Ramos (cell line): ENCODE data around the gene PABPC4L.
"Not testable (repeated sequence)": the region's sequence is repeated elsewhere in the genome, so short reads cannot be mapped to it uniquely, and the experiment has no call there.

Experiments
- in situ Hi-C: fragments of 300-500 bp; cut with MboI; formaldehyde crosslinking; loops from one replicate; pipeline ENCODE4 v1.14.3; 2022; ENCODE audit warnings: low sequenced_read_pairs; ENCODE audit not compliant: unreplicated experiment

The PABPC4L gene

GRCh38 chr4:134201216-134202161 lies at the start of gene PABPC4L:
PABPC4L (minus strand) TSS chr4:134201789; CDS start chr4:134201019, 770 bp downstream.
- in situ Hi-C loops = no loop called here

DNA sequence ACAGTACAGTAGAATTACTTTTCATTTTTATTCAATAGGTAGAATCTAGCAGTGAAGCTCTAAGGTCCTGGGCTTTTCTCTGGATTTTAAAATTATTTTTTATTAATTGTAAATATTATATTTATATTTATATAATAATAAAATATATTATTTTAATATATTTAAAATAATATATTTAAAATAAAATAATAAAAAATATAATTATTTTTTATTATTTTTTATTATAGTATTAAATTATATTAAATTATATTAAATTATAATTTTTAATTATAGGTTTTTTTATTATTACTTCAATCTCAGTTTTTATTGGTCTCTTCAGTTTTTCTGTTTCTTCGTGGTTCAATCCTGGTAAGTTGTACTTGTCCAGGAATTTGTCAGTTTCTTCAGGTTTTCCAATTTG lies 49.7 kb upstream of the PABPC4L start:
- in situ Hi-C loops = no loop called here

DNA sequence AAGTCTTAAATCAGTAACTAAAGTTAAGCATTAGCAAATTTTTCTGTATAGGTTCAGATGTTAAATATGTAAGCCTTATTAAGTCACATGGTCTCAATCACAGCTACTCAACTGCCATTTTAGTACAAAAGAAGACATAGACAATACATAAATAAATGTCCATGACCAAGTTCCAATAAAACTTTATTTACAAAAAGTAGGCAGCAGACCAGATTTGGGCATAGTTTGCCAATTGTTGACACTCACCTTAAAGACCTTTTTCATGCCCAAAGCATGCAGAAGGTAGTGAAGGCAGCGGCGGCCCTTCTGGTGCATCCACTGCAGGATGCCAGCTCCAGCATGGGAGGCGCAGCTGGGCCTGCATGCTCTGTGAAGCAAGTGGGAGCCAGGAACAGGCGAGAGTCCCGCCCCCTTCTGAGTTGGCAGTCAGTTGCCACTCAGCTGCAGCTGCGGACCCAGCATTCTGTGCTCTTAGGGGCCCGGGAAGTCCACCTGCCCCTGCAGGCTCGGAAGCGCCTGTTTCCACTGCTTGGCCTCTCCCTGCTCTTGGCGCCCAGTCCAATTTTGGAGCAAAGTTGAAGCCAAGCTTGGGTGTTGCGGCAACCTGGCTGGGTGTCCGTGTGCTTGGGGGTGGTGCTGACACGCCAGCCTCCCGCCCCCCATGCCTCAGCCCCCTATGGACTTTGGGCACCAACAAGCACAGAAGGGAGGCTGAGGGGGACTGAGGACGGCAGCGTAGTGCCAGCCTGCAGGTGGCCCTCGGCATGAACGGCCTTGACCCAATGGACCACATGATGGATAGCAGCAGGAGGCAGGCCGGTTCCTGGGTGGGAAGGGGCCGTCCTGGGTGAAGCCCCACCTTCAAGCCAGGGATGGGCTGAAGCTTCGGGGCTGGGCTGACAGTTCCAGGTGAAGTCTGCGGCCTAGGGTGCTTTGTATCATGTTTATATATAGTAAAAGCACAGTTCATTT lies 42.4 kb upstream of the PABPC4L start:
- in situ Hi-C loops = no loop called here

DNA sequence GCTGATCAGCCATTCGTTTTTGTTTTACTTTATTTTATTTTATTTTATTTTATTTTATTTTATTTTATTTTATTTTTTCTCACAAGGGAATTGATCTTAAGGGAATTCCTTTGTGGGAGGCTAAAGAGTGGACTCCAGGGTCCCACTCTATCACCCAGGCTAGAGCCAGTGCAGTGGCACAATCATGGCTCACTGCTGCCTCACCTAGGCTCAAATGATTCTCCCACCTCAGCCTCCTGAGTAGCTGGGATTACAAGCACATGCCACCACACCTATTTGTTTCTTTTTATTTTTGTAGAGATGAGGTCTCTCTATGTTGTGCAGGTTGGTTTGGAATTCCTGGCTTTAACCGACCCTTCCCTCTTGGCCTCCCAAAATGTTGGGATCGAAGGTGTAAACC lies 17.5 kb upstream of the PABPC4L start:
- in situ Hi-C loops = no loop called here

DNA sequence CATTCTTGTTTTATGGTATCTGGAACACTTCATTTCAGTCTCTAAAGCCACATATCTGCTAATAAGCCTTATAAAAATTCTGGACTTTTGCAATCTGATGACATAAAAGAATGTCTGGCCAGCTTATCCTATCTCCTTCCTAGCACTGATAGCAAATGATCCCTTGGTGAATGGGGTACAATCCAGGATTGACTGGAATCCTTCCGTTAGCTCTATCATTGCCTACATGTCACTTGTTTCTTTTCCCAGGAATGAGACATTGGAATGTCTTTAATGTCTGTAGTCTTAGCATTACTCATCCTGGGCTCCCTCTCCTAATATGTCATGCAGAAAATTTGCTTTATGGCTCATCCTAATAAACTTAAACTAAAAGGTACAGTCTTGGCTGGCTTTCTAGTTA lies 14.8 kb upstream of the PABPC4L start:
- in situ Hi-C loops = no loop called here

DNA sequence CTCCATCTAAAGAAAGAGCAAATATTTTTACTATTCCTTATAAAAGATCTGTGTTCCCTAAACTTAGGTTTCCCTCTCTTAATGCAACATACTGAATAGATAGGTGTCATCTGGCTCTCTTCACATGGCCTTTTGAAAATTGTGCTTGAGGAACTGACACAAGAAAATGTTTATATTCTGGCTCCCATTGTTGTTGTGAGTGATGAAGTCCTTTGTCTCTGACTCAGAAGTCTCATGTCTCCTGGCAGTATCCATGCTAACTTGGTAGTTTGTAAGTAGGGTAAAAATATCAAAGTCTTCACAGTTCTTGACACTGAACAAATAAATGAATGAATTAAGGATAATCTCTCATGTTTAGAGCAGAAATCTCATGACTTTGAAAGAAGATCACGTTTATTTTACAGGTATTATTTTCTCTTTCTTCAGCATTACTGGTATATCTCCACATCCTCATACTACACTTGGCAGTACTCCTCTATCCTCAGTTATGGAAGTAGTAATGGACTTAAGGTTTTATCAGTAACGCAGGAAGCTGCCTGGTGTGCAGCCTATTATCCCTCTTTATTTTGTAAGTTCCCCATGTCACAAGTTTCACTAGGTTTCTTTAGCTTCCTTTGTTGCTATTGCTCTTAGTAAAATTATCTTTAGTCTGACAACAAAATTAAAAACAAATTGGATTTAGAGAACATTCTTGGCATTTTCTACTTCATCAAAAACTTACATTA lies 14.2 kb upstream of the PABPC4L start:
- in situ Hi-C loops = no loop called here

- in situ Hi-C loops = not testable (repeated sequence)
These were observed 6.4 kb upstream of the PABPC4L start for GRCh38 chr4:134207955-134208354.

DNA sequence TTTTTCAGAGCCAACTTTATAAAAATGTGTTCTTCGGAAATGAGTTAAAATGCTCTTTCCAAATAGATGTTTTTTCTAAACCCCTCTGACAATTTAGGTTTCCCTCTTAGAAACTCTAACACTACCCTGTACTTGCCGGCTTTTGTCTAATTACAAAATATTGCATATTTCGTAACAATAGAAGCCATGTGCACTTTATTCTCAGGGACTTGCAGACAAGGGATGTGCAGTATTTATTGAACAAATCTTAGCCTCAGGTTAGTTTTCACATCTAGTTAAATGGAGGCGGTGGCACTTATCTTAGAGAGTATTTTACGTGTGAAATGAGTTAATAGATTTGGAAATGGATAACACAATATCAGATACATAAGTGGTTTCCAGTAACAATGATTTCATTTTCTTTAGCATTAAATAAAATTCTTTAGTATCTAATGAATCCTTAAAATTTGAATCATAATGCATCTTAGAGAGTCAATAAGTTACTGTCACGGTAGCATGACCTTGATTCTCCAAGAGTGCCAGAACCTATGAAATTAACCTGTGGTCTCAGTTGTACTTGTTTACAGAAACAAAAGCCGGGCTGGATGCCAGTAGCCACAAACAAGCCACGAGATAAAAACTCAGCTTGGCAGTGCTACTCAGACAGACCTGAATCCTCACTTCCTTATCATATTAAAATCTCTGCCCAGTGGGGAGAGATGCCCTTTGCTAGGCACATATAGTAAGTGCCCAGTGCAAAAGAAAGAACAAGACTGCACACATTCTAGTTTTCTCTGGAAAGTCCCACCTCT lies 772 bp upstream of the PABPC4L start:
- in situ Hi-C loops = no loop called here

DNA sequence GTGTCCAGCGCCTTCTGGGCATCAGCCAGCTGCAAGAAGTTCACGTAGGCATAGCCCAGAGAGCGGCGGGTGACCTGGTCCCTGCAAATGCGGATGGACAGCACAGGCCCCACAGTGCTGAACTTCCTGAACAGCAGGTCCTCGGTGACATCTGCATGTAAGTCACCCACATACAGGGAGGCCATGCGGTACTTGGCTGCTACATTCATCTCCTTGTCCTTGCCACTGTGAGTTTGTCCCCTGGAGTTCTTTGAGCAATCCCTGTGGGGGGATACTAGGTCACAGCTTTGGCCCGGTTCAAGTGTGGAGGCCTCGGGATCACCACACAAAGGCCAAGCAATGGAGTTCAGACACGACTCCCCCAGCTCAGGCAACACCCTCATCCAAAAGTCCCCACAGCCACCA lies 776 bp downstream of the PABPC4L start:
- in situ Hi-C loops = no loop called here

DNA sequence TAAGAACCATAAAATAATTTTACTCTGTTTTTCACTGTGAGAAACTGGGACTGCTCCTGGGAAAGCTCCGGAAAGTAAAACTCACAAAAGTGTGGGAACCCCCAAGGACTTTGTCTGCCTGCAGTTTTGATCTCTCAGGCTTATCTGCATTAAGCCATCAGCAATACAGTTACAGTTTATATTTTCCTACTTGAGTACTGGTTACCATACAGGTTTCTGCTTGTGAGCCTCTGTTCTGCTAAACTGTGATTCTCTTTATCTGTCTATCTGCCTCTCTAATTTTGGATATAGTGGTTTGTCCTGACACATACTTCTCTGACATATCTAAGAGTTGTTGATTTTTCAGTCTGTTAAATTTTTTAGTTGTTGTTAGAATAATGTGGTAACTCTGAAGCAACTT lies 11.6 kb downstream of the PABPC4L start:
- in situ Hi-C loops = no loop called here

DNA sequence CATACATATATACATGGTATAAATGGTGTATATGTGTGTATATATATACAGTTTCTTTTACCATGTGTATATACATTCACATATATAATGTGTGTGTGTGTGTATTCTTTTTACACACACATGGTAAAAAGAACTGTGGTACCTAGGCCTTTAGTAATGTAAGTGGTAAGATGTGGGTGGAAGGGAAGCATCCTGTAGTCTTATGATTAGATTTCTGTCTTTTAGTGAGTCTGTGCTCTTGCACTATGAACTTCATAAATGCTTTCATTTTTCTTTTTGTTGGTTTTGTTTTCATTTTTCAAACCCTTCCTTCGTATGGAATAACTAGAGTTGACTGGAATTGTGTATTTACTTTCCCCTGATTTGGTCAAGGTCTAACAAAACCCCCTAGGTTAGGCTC lies 12.1 kb downstream of the PABPC4L start:
- in situ Hi-C loops = no loop called here

DNA sequence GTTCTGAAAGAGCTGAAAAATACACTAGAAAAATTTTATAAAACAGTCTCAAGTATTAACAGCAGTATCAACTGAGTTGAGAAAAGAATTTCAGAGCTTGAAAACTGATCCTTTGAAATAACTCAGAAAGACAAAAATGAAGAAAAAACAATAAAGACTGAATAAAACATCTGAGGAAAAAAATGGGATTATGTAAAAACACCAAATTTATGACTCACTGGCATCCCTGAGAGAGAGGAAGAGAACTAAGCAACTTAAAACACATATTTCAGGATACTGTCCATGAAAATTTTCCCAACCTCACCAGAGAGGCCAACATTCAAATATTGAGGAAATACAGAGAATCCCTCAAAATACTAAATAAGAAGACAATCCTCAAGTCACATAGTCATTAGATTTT lies 22.9 kb downstream of the PABPC4L start:
- in situ Hi-C loops = no loop called here

DNA sequence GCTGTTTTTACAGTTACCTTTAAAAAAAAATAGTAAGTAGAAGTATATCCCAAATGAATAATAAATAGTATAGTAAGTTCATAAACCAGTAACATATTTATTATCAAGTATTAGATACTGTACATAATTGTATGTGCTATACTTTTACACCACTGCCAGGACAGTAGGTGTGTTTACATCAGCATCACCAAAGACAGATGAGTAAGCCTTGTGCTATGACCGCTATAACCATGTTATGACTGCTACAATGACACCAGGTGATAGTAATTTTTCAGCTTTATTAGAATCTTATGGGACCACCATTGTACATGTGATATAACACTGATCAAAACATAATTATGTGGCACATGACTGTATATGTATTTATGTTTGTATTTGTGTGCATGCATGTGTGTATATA lies 27.3 kb downstream of the PABPC4L start:
- in situ Hi-C loops = no loop called here

DNA sequence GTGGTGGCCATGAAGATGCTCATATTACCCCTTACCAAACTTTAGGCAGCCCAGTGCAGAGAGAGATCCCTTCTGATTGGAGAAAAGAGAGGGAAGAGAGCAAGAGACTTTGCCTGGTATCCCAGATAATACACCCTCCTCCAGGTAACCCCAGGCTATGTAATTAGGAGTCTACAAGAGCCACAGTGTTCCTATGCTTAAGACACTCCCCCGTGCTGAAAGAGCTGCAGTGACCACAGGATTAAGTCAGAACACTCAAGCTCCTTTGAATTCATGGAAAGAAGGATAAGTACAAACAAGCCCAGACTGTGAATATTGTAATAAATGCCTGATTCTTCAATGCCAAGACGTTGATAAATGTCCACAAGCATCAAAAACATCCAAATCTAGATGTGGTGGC lies 41.4 kb downstream of the PABPC4L start:
- in situ Hi-C loops = no loop called here

GRCh38 chr4:134154097-134154496 lies 47.5 kb downstream of the PABPC4L start:
- in situ Hi-C loops = no loop called here

- in situ Hi-C loops = no loop called here
These were observed 53.6 kb downstream of the PABPC4L start for GRCh38 chr4:134147941-134148340.
